ENCODE measurements around the gene B3GLCT.

- TF ChIP-seq CTCF (IDR thresholded peaks at IDR 0.05; ENCODE audit: poor library complexity) (no peak), EZH2 (IDR thresholded peaks at IDR 0.05; ENCODE audit: borderline replicate concordance) (no peak)
These were observed 26.4 kb downstream of the B3GLCT start for GRCh38 chr13:31225998-31226675.

Measured in hepatocyte (in vitro differentiated cells).